ENCODE results near the gene HOXA3.

- TF ChIP-seq CTCF (optimal IDR thresholded peaks at IDR 0.05 in 1 of 3, IDR thresholded peaks at IDR 0.05 in 1 of 3, conservative IDR thresholded peaks at IDR 0.05 in 1 of 3; ENCODE audit: extremely low read depth in 1 of 3, insufficient read depth in 2 of 3, low read length in 3 of 3) (no peak), EZH2 (IDR thresholded peaks at IDR 0.05; ENCODE audit: low read length) (no peak)
Observed at GRCh38 chr7:27066148-27066547, 86.2 kb downstream of the HOXA3 start.

Data from keratinocyte (primary cell).